ENCODE measurements around the gene CCND1.

The CCND1 gene

GRCh38 chr11:69640995-69641581 lies at the start of gene CCND1:
Gene CCND1 (plus strand): TSS chr11:69641156. CDS start chr11:69641314, 158 bp downstream.
- DNase-seq (ENCODE audit: low read depth) = peak; percentile 82

GRCh38 chr11:69592986-69593650 lies 47.8 kb upstream of the CCND1 start:
- no peak for DNase-seq (ENCODE audit: low read depth)

GRCh38 chr11:69593851-69594250 lies 47.1 kb upstream of the CCND1 start:
- no peak for DNase-seq (ENCODE audit: low read depth)

DNA sequence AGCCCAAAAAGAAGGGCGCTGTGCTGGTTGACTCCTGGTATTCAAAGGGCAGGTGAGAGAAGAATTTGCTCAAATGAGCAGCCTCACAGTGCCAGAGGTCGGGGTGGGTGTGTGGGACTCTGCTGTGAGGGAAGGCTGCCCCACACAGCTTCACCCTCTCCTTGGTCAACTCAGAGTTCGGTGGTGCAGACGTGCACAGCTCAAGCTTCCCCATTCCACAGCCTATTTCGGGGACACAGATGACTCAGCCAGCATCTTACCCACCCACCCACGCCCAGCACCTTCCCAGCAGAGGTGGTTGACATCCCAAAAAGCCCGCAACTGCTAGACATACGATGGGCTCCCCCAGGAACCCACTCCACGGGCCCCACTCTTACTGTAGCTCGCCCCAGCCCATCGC lies 46.5 kb upstream of the CCND1 start:
- no peak for DNase-seq (ENCODE audit: low read depth)

- DNase-seq (ENCODE audit: low read depth) = no peak
Observed at GRCh38 chr11:69595805-69596665, 44.9 kb upstream of the CCND1 start.

GRCh38 chr11:69598147-69598546 lies 42.8 kb upstream of the CCND1 start:
- DNase-seq (ENCODE audit: low read depth) = no peak

GRCh38 chr11:69599502-69599901 lies 41.5 kb upstream of the CCND1 start:
- no peak for DNase-seq (ENCODE audit: low read depth)

GRCh38 chr11:69600001-69600400 lies 41.0 kb upstream of the CCND1 start:
- DNase-seq (ENCODE audit: low read depth) = no peak

DNA sequence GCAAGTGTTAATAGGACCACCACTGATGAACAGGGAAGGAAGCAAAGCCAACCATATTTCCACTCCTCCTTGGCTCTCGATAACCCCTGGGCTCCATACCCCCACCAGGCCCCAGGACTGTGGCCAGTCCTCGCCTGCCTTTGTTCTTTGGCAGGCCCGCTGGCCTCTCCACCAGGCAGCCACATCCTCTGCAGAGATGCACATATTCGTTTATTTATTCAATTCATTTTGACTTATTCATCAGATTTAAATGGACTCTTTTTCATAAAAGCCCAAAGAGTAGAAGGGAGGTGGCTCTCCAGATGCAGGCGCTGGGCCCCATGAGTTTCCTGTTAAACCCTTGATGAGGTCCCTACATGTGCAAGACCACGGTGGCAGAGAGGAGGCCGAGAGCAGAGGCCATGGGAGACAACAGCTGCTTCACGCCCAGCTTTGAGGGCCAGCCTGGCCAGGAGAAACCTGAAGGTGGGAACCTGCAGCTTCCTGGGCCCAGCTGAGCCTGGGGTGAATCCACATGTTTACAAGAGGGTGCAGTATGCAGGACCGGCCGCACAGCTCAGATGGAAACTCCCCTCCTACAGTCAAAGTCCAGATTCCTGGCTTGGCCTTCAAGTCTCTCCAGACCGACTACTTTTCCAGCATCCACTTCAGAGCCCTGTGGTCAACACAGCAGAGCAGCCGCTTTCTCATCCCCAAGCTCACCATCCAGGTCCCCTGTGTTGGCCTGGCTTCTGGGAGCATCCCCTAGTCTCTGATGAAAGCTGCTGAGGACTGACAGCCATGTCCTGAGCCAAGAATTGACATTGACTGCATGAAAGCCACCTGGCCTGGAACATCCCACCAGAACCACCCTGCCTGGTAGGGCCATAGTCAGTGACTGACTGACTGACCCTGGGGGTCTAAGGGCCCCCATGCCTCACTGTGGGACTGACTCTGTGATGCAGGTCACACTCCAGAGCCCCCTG lies 39.7 kb upstream of the CCND1 start:
- DNase-seq (ENCODE audit: low read depth) = no peak

DNA sequence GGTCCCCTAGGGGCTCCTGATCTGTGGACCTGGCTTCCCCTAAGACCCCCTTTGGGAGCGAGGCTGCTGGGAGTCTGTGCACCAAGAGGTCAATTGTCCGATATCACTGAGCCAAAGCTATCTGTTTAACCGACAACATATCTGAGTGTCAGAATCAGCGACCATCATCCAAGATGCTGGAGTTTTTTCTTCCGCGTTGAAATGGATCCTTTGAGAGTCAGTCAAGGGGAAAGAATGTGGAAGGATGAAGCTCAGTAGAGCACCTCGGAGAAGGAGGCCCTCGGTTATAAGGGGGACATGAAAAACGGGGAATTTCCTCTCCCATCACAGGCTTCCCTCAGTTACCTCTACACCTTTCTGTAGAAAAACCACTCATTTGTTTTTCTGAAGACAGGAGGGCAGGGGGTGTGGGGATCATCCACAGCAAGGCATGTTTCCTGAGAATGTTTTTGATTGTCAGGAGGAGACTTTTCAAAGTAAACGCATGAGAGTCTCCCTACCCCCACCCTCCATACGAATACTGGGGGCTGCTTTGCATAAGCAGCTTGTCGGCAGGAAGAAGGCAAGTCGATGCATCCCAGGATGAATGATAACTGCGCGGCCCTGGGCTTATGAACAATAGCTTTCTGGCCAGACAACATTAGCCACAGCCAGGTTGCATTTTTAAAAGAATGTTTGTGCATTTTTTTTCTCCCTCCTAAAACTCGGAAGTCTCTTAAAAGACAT lies 37.7 kb upstream of the CCND1 start:
- DNase-seq (ENCODE audit: low read depth) = no peak

GRCh38 chr11:69604055-69604454 lies 36.9 kb upstream of the CCND1 start:
- DNase-seq (ENCODE audit: low read depth) = no peak

- no peak for DNase-seq (ENCODE audit: low read depth)
Observed at GRCh38 chr11:69605737-69606526, 35.0 kb upstream of the CCND1 start.

DNA sequence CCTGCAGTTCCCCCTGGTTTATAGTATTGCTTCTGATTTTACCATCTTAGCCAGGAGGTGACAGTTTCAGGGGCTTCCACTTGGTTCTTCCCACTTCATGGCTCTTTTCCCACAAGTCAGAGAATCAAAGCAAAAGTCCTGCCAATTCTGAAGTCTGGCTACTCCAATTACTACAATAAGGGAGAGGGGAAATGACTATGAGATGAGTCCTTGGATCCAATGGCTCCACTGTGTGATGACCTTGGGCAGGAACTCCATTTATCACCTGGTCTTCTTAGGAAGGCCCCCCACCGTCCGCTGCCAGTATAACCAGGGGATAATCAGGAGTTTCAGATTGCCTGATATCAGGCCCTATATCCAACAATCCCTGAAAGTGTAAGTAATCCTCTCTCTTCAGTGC lies 31.6 kb upstream of the CCND1 start:
- no peak for DNase-seq (ENCODE audit: low read depth)

DNA sequence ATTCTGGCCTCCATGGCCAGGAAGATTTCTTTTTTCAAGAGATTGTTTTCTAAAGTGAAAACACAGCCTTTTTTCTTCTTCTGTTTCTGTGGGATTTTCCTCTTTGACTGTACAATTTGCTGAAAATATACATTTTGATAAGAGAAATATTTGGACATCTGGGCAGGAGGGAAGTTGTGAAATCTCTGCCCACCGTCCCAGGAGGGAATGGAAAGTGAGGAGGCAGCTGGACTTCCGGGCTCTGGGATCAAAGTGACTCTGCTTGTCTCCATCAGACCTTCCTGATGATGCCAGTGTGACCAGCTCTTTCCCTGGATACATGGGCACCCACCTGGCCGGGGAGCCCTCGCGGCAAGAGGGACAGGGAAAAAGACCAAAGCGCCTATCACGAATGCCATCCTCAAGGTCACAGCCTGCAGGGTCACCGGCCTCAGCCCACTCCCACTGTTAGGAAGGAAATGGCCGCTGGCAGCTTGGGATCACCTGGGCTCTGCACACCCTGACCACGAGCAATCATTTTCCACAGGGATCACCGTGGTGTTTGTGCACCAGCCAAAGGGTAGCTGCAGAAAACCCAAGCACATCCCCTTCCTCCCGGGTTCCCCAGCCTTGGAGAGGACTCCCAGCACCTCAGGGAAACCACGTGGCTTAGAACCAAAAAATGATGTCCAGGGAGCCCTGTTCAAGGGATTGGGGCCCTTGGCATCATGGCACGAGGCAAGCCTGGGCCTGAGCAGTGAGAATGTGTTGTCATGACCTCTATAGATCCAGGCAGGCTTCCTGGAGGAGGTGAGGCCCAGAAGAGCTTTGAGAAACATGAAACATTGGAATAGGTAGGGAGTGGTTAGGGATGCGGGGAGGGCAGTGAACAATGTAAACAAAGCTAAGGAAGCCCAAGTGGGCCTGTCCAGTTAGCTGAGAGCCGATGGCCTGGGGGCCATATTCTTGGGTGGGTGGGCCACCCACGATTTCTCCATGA lies 29.1 kb upstream of the CCND1 start:
- no peak for DNase-seq (ENCODE audit: low read depth)

DNA sequence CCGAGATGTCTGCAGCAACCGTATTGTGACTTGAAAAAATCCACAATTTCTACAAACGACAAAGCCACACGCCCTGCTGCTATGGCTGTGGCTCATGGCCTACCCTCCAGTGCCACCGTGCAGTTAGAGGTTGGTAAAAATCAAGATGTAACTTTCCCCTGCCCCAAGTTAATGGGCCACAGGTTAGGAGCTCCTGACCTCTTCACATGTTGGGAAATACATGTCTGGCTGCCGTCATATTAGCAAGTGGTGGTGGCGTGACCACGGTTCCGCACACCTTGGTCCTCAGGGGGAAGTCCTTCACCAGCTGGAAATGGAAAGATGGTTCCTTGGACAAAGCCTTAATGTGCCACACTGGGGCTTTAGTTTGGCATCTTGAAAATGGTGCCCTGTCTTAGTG lies 27.4 kb upstream of the CCND1 start:
- no peak for DNase-seq (ENCODE audit: low read depth)

DNA sequence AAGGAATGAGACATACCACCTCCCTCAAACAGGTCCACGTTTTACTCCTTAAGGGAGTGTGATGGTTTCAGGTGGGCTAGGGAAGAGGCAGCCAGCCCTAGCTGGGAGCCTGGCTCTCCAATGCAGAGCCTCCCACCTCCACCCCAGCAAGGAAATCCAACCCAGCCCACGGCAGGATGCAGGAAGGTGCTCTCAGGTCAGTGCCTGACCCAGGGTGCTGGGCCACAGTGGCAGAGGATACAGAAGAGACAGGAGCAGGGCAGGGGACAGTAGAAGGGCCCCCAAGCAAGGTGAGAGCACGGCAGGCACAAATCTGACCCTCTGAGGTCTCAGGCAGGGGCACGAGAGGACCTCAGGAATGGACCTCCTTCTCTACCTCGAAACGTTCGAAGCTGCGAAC lies 26.9 kb upstream of the CCND1 start:
- DNase-seq (ENCODE audit: low read depth) = no peak

DNA sequence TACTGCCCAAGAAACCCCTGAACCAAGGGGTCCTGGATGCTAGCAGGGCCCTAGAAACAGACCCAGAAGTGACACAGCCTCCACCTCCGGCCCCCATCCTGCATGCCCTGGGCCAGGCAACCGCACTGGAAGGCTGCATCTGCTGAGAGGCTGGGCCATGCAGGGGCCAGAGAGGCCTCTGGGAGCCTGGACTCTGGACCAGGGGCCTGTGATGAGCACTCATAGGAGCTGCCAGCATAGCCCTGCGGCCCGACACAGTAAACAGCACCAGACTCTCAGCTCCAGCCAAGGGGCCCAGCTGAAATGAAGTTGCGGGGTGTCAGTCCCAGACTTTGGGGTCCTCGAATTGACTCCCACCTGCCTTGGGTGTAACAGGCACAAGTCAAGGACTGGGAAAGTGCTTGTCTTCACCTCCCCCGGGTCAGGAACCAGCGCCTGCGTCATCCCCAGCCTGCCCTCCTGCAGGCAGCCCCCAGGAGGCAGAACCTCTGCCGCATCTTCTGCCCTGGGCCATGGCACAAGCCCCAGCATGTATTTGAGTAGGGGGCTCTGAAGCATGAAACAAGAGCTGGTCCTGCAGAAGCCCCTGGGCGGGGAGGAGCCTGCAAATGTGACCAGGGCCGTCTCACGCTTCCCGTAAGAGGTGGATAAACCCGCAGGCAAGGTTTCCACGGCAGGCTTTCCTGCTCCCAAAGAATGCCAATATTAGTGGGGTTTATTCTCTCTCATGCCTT lies 25.2 kb upstream of the CCND1 start:
- DNase-seq (ENCODE audit: low read depth) = no peak

- no peak for DNase-seq (ENCODE audit: low read depth)
Observed at GRCh38 chr11:69617220-69617619, 23.7 kb upstream of the CCND1 start.

GRCh38 chr11:69617682-69618081 lies 23.3 kb upstream of the CCND1 start:
- no peak for DNase-seq (ENCODE audit: low read depth)
